AG09319 (cell line): ENCODE measurements around the gene DGKZ.
A peak's percentile ranks its signal among the peaks of the same experiment; 100 is the strongest.

Source experiments
- DNase-seq: peaks from one replicate; pipeline ENCODE4 v3.0.0-alpha.2; 2010; ENCODE audit warnings: low read depth; ENCODE audit errors: extremely low read depth
- TF ChIP-seq, protein P1 (sequence below): IDR thresholded peaks from 2 replicates; pipeline ENCODE4 v1.5.1; 2011; ENCODE audit warnings: low read depth, mild to moderate bottlenecking, inconsistent platforms, low read length, moderate library complexity

DGKZ gene

DNA sequence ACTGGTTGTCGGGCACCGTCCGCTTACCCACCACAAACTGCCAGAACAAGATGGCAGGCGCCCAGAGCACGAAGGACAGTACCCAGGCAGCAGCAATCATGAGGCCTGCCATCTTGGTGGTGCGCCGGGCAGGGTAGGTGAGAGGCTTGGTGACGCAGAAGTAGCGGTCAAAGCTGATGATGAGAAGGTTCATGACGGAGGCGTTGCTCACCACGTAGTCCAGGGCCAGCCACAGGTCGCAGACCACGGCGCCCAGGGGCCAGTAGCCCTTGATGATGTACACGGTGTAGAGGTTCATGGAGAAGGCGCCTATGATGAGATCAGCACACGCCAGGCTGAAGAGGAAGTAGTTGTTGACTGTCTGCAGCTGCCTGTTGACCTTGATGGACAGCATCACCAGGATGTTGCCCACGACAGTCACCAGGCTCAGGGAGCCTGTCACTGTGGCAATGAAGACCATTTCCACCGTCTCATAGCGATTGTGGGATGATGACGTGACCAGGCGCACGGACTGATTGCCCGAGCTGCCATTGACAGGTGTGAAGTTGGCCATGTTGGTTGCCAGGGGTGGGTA is 38.8 kb downstream of the DGKZ start:
- TF ChIP-seq, protein P1, sequence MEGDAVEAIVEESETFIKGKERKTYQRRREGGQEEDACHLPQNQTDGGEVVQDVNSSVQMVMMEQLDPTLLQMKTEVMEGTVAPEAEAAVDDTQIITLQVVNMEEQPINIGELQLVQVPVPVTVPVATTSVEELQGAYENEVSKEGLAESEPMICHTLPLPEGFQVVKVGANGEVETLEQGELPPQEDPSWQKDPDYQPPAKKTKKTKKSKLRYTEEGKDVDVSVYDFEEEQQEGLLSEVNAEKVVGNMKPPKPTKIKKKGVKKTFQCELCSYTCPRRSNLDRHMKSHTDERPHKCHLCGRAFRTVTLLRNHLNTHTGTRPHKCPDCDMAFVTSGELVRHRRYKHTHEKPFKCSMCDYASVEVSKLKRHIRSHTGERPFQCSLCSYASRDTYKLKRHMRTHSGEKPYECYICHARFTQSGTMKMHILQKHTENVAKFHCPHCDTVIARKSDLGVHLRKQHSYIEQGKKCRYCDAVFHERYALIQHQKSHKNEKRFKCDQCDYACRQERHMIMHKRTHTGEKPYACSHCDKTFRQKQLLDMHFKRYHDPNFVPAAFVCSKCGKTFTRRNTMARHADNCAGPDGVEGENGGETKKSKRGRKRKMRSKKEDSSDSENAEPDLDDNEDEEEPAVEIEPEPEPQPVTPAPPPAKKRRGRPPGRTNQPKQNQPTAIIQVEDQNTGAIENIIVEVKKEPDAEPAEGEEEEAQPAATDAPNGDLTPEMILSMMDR = no peak
- no peak for DNase-seq

DNA sequence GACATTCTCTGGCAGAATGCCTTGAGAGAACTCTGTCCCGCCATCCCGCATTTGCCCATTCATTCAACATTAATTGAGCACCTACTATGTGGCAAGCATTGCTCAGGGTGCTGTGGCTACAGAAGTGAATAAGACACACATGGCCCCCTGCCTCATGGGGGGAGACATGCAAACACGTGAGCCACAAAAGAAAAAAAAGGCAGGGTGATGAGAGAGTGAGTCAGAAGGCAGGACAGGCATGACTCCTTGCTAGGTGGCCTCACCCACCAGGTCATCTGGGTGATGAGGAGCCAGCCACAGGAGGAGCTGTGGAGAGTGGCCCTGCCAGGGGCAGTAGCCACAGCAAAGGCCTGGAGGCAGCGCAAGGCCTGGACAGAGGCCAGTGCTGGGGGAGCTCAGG is 39.4 kb downstream of the DGKZ start:
- TF ChIP-seq, protein P1 = no peak
- no peak for DNase-seq

GRCh38 chr11:46387456-46387855 is 40.2 kb downstream of the DGKZ start:
- TF ChIP-seq, protein P1 = no peak

GRCh38 chr11:46387919-46388618 is 40.8 kb downstream of the DGKZ start:
- DNase-seq = no peak
- TF ChIP-seq, protein P1 = no peak

More at GRCh38 chr11:46387456-46387855, 40.2 kb downstream of the DGKZ start:
- no peak for DNase-seq

GRCh38 chr11:46388619-46389449 is 41.6 kb downstream of the DGKZ start:
- TF ChIP-seq, protein P1 = no peak
- DNase-seq = no peak

GRCh38 chr11:46389450-46390330 is 42.4 kb downstream of the DGKZ start:
- no peak for DNase-seq
- TF ChIP-seq, protein P1 = peak; percentile 84
